CD1c-positive myeloid dendritic cell (primary cell): ENCODE data around the gene DDX3X.
"Not testable (repeated sequence)": the region's sequence is repeated elsewhere in the genome, so short reads cannot be mapped to it uniquely, and the experiment has no call there.

Experiments used
- DNase-seq: peaks from one replicate; pipeline ENCODE4 v3.0.0-alpha.2; 2016; ENCODE audit errors: extremely low spot score

DDX3X gene

GRCh38 chrX:41333744-41334362 lies at the start of gene DDX3X:
Gene DDX3X (plus strand): TSS chrX:41334162. CDS start chrX:41334253, 91 bp downstream.
- DNase-seq, result peak; percentile 91

- not testable (repeated sequence) for DNase-seq
Observed at GRCh38 chrX:41285928-41286327, 48.0 kb upstream of the DDX3X start.

GRCh38 chrX:41288641-41289040 lies 45.3 kb upstream of the DDX3X start:
- DNase-seq, result no peak

- no peak for DNase-seq
Observed at GRCh38 chrX:41289095-41289494, 44.9 kb upstream of the DDX3X start.

- no peak for DNase-seq
Observed at GRCh38 chrX:41291309-41291708, 42.7 kb upstream of the DDX3X start.

- peak; percentile 12 for DNase-seq
Observed at GRCh38 chrX:41293269-41293668, 40.7 kb upstream of the DDX3X start.

- DNase-seq, result peak; percentile 5
Observed at GRCh38 chrX:41300758-41301437, 33.1 kb upstream of the DDX3X start.

- DNase-seq, result no peak
Observed at GRCh38 chrX:41301438-41301824, 32.5 kb upstream of the DDX3X start.

- DNase-seq, result no peak
Observed at GRCh38 chrX:41302370-41302769, 31.6 kb upstream of the DDX3X start.

GRCh38 chrX:41303013-41303412 lies 30.9 kb upstream of the DDX3X start:
- DNase-seq, result peak; percentile 26

- no peak for DNase-seq
Observed at GRCh38 chrX:41304178-41304577, 29.8 kb upstream of the DDX3X start.

GRCh38 chrX:41308884-41309647 lies 24.9 kb upstream of the DDX3X start:
- DNase-seq, result peak; percentile 15

GRCh38 chrX:41312786-41313185 lies 21.2 kb upstream of the DDX3X start:
- DNase-seq, result no peak

- DNase-seq, result no peak
Observed at GRCh38 chrX:41313419-41313818, 20.5 kb upstream of the DDX3X start.

- no peak for DNase-seq
Observed at GRCh38 chrX:41314204-41314603, 19.8 kb upstream of the DDX3X start.

- no peak for DNase-seq
Observed at GRCh38 chrX:41314881-41315280, 19.1 kb upstream of the DDX3X start.

GRCh38 chrX:41316266-41316665 lies 17.7 kb upstream of the DDX3X start:
- not testable (repeated sequence) for DNase-seq

GRCh38 chrX:41317477-41318208 lies 16.3 kb upstream of the DDX3X start:
- DNase-seq, result peak; percentile 37

- no peak for DNase-seq
Observed at GRCh38 chrX:41320393-41320792, 13.6 kb upstream of the DDX3X start.

- DNase-seq, result peak; percentile 55
Observed at GRCh38 chrX:41322821-41323603, 10.9 kb upstream of the DDX3X start.

- no peak for DNase-seq
Observed at GRCh38 chrX:41326431-41326830, 7.5 kb upstream of the DDX3X start.
